ENCODE results near the gene ITPRIPL2. TPM values are rescaled to one million over a fixed set of nuclear protein-coding genes. Genes with fewer than 3 reads are reported as not detected.

ITPRIPL2 gene
- total and polyA plus RNA-seq, 2 of the 13 experiments (the other 11 are each of a cell fraction or from before 2014, with no cell fraction given): 5.9 to 12.6 TPM

GRCh38 chr16:19135201-19135842 is 21.6 kb downstream of the ITPRIPL2 start:
- no peak overlapping the region for H3K4me3 ChIP-seq (replicated peaks in 1 of 3; ENCODE audit: insufficient read depth in 1 of 3, low read depth in 2 of 3, low read length in 3 of 3)
- ChIA-PET POLR2A (interaction anchor here (0.6 kb wide), 1 partner anchor 147 kb away, joined by 3 read pairs; no protein-coding TSS in a partner anchor), CTCF (ENCODE audit: low intra/inter-chr PET ratio, low total read pairs) (no interaction called here)
- H3K9ac ChIP-seq (ENCODE audit: insufficient read depth, low read depth, low read length): no peak overlapping the region
- intact Hi-C loops (cut with micrococcal nuclease; ENCODE audit: unreplicated experiment) (no loop called here), in situ Hi-C loops (cut with HindIII; ENCODE audit: extremely low pct_ligation_motif_present, low pct_unique_long_range_greater_than_20kb) (no loop called here)
- no peak overlapping the region for H3K4me2 ChIP-seq (ENCODE audit: low read depth, low read length)
- BruUV-seq (replicated peaks): no TSS peak
- DNase-seq (ENCODE audit: low spot score) (no peak), FAIRE-seq (no peak), ATAC-seq (no peak)
- H3K27me3 ChIP-seq (ENCODE audit: control insufficient read depth in 1 of 2, insufficient read depth in 2 of 2, low read length in 2 of 2): peaks cover 0 to 27% of the 10 kb centered on the region in 2 experiments; a peak in 4 of 5 replicates
- no peaks in the 10 kb centered on the region for H3K9me3 ChIP-seq (ENCODE audit: low read length)
- H3K79me2 ChIP-seq (ENCODE audit: insufficient read depth, low read length): no peaks in the 10 kb centered on the region
- no peak overlapping the region for H3K27ac ChIP-seq (ENCODE audit: extremely low read length, insufficient read depth, low read length)
- no peaks in the 10 kb centered on the region for H4K20me1 ChIP-seq (ENCODE audit: insufficient read depth, low read length)
- H3K36me3 ChIP-seq (replicated peaks in 1 of 2; ENCODE audit: control insufficient read depth in 1 of 2, insufficient read depth in 2 of 2, low read length in 2 of 2): no peaks in the 10 kb centered on the region
- H2AFZ ChIP-seq (ENCODE audit: low read length): no peak overlapping the region
- WGBS (ENCODE audit: low lambda C conversion rate): 47% methylated on average over 10 of the region's 10 CpGs
- peaks cover 31% of the 10 kb centered on the region for H3K4me1 ChIP-seq (ENCODE audit: insufficient read depth, low read length)
- no peak for TF ChIP-seq MIER2 (CRISPR knock-in tag; IDR thresholded peaks at IDR 0.05)
- TF ChIP-seq GATAD2A (CRISPR knock-in tag; IDR thresholded peaks at IDR 0.05): no peak
- no peak for TF ChIP-seq USF2 (IDR thresholded peaks at IDR 0.05; ENCODE audit: low read depth, low read length)
- no peak for TF ChIP-seq USF2 (CRISPR knock-in tag; IDR thresholded peaks at IDR 0.05; ENCODE audit: borderline replicate concordance)
- no peak for TF ChIP-seq ZNF652 (CRISPR knock-in tag; IDR thresholded peaks at IDR 0.05; ENCODE audit: borderline replicate concordance, low read depth)
- TF ChIP-seq ZBTB1 (CRISPR knock-in tag; IDR thresholded peaks at IDR 0.05; ENCODE audit: borderline replicate concordance): no peak
- TF ChIP-seq TMF1 (CRISPR knock-in tag; IDR thresholded peaks at IDR 0.05; ENCODE audit: low read depth): no peak
- TF ChIP-seq ZNF407 (CRISPR knock-in tag; IDR thresholded peaks at IDR 0.05; ENCODE audit: not compliant biosample characterization): no peak
- TF ChIP-seq ZNF253 (CRISPR knock-in tag; IDR thresholded peaks at IDR 0.05; ENCODE audit: borderline replicate concordance): no peak
- no peak for TF ChIP-seq ATF3 (CRISPR knock-in tag; IDR thresholded peaks at IDR 0.05)
- TF ChIP-seq ZNF232 (CRISPR knock-in tag; IDR thresholded peaks at IDR 0.05; ENCODE audit: borderline replicate concordance): no peak
- no peak for TF ChIP-seq HNF4G (IDR thresholded peaks at IDR 0.05; ENCODE audit: borderline replicate concordance, low read depth, low read length)
- no peak for TF ChIP-seq HNF4G (CRISPR knock-in tag; IDR thresholded peaks at IDR 0.05; ENCODE audit: borderline replicate concordance, low read depth)
- no peak for TF ChIP-seq ZNF143 (CRISPR knock-in tag; IDR thresholded peaks at IDR 0.05)
- TF ChIP-seq ZNF615 (CRISPR knock-in tag; IDR thresholded peaks at IDR 0.05; ENCODE audit: borderline replicate concordance): no peak

All from HepG2 (cell line).